IMR-90 (cell line): ENCODE measurements around the gene SNRNP25. TPM values are rescaled to one million over a fixed set of nuclear protein-coding genes. Genes with fewer than 3 reads are reported as not detected.

Source experiments
- ATAC-seq: fragments of 200-7000 bp; cut with Tn5 transposase; 2 replicates; pipeline ENCODE4 v1.9.1; 2020; ENCODE audit warnings: low read depth, mild to moderate bottlenecking, moderate library complexity
- BruUV-seq: library from RNA; stranded (reverse); fragments of 400-500 nt; replicated peaks from 2 replicates; lab custom pipeline; 2021; lab: Mats Ljungman, UMichigan
- CTCF ChIA-PET: fragments of 300-600 bp; formaldehyde crosslinking; extraction: SDS; loops from one replicate; lab custom pipeline; 2021; ENCODE audit warnings: antibody characterized with exemption; lab: Yijun Ruan, JAX
- POLR2A ChIA-PET: fragments of 300-600 bp; sonication (Branson Sonifier 250); formaldehyde crosslinking; loops from one replicate; lab custom pipeline; 2022; ENCODE audit warnings: antibody characterized with exemption; ENCODE audit not compliant: unreplicated experiment; lab: Charles Lee
- DNase-seq: peaks from one replicate; pipeline ENCODE4 v3.0.0; 2013
- H2AFZ ChIP-seq: replicated peaks from 2 replicates; pipeline ENCODE3; 2013; ENCODE audit warnings: low read length, mild to moderate bottlenecking; ENCODE audit not compliant: poor library complexity
- H2AK5ac ChIP-seq: 2 replicates; pipeline ENCODE4 v1.6.1; 2013; ENCODE audit warnings: low read depth, low read length, inconsistent platforms
- H2AK9ac ChIP-seq: replicated peaks from 2 replicates; pipeline ENCODE3; 2013; ENCODE audit warnings: mild to moderate bottlenecking, low read depth, low read length, moderate library complexity; ENCODE audit not compliant: poor library complexity
- H2BK120ac ChIP-seq: 2 replicates; pipeline ENCODE4 v1.6.1; 2013; ENCODE audit warnings: low read depth, low read length, inconsistent platforms
- H2BK15ac ChIP-seq: 3 replicates; pipeline ENCODE4 v1.6.1; 2013; ENCODE audit warnings: low read depth, low read length, inconsistent platforms
- H2BK20ac ChIP-seq: 2 replicates; pipeline ENCODE4 v1.6.1; 2013; ENCODE audit warnings: low read depth, mild to moderate bottlenecking, inconsistent platforms, low read length, moderate library complexity
- H2BK5ac ChIP-seq: 2 replicates; pipeline ENCODE4 v1.6.1; 2013; ENCODE audit warnings: mild to moderate bottlenecking, low read depth, low read length, inconsistent platforms; ENCODE audit not compliant: poor library complexity, severe bottlenecking
- H3K14ac ChIP-seq: replicated peaks from 2 replicates; pipeline ENCODE4 v1.6.1; 2013; ENCODE audit warnings: low read depth, low read length, inconsistent platforms
- H3K18ac ChIP-seq: 2 replicates; pipeline ENCODE4 v1.6.1; 2013; ENCODE audit warnings: low read depth, low read length, control low read depth
- H3K23ac ChIP-seq: 2 replicates; pipeline ENCODE4 v1.6.1; 2013; ENCODE audit warnings: low read depth, low read length, inconsistent platforms
- H3K27ac ChIP-seq: 2 replicates; pipeline ENCODE4 v1.5.1; 2013; ENCODE audit warnings: mild to moderate bottlenecking, control low read depth, low read length; ENCODE audit not compliant: insufficient read depth
- H3K27me3 ChIP-seq: 2 replicates; pipeline ENCODE4 v1.6.1; 2013; ENCODE audit warnings: low read length; ENCODE audit not compliant: control insufficient read depth, insufficient read depth
- H3K36me3 ChIP-seq: 2 replicates; pipeline ENCODE4 v1.6.1; 2013; ENCODE audit warnings: low read length, mixed read lengths; ENCODE audit not compliant: control insufficient read depth, insufficient read depth
- H3K4ac ChIP-seq: 2 replicates; pipeline ENCODE4 v1.6.1; 2013; ENCODE audit warnings: low read depth, low read length, inconsistent platforms
- H3K4me1 ChIP-seq: 2 replicates; pipeline ENCODE4 v1.6.1; 2013; ENCODE audit warnings: low read length, mixed read lengths; ENCODE audit not compliant: control insufficient read depth, insufficient read depth
- H3K4me2 ChIP-seq: 2 replicates; pipeline ENCODE4 v1.6.1; 2013; ENCODE audit warnings: low read depth, mild to moderate bottlenecking, control low read depth, low read length, moderate library complexity
- H3K4me3 ChIP-seq: 2 replicates; pipeline ENCODE4 v1.5.1; 2013; ENCODE audit warnings: low read depth, mild to moderate bottlenecking, control low read depth, low read length, moderate library complexity; ENCODE audit not compliant: insufficient read depth
- H3K56ac ChIP-seq: 2 replicates; pipeline ENCODE4 v1.6.1; 2013; ENCODE audit warnings: low read length, inconsistent platforms; ENCODE audit not compliant: insufficient read depth; ENCODE audit errors: extremely low read depth
- H3K79me1 ChIP-seq, 2 experiments: 2 replicates each; pipeline ENCODE4 v1.6.1; 2013; ENCODE audit warnings: low read length in 2 of 2, inconsistent platforms in 1 of 2, low read depth in 1 of 2
- H3K9ac ChIP-seq: 2 replicates; pipeline ENCODE4 v1.6.1; 2013; ENCODE audit warnings: low read depth, low read length, control low read depth
- H3K9me1 ChIP-seq: 2 replicates; pipeline ENCODE4 v1.6.1; 2013; ENCODE audit warnings: low read length, inconsistent platforms; ENCODE audit not compliant: insufficient read depth
- H3K9me3 ChIP-seq: 2 replicates; pipeline ENCODE4 v1.6.1; 2013; ENCODE audit warnings: low read length; ENCODE audit not compliant: control insufficient read depth, insufficient read depth
- H4K20me1 ChIP-seq: 2 replicates; pipeline ENCODE4 v1.6.1; 2013; ENCODE audit warnings: low read length, inconsistent platforms; ENCODE audit not compliant: insufficient read depth
- H4K5ac ChIP-seq: 2 replicates; pipeline ENCODE4 v1.6.1; 2013; ENCODE audit warnings: mild to moderate bottlenecking, low read depth, low read length, control low read depth
- H4K8ac ChIP-seq, 2 experiments: 2 replicates each; pipeline ENCODE4 v1.6.1; 2013; ENCODE audit warnings: low read depth in 2 of 2, low read length in 2 of 2, control low read depth in 1 of 2, inconsistent platforms in 1 of 2
- H4K91ac ChIP-seq: 2 replicates; pipeline ENCODE4 v1.6.1; 2013; ENCODE audit warnings: low read depth, low read length, inconsistent platforms; ENCODE audit not compliant: insufficient read depth
- CEBPB ChIP-seq: IDR thresholded peaks from 2 replicates; pipeline ENCODE4 v1.6.1; 2012; ENCODE audit warnings: low read depth, low read length, improper control_type of control experiment
- CHD1 ChIP-seq: IDR thresholded peaks from 2 replicates; pipeline ENCODE4 v1.6.1; 2012; ENCODE audit warnings: low read depth, low read length, improper control_type of control experiment
- NFE2L2 ChIP-seq: fragments of 150-350 bp; IDR thresholded peaks from 2 replicates; pipeline ENCODE4 v1.6.1; 2016; ENCODE audit warnings: low read depth, mild to moderate bottlenecking, low read length
- WGBS, 2 experiments: methylation state at CpG; one replicate each; pipeline versions ENCODE4 v1.1.5 to v1.1.7; 2013; ENCODE audit warnings: missing lambda C conversion rate in 2 of 2; ENCODE audit not compliant: insufficient read length in 1 of 2; ENCODE audit errors: extremely low coverage in 2 of 2; 5-methylcytosine and 5-hydroxymethylcytosine counted together
- dilution Hi-C: fragments of 300-500 bp; cut with HindIII; formaldehyde crosslinking; loops from one replicate; pipeline ENCODE4 v1.14.3; 2018; ENCODE audit warnings: low sequenced_read_pairs; ENCODE audit not compliant: unreplicated experiment
- in situ Hi-C: fragments of 300-500 bp; cut with MboI; formaldehyde crosslinking; loops from 3 replicates; pipeline ENCODE4 v1.14.3; 2019; ENCODE audit warnings: low sequenced_read_pairs, inconsistent platforms, mixed read lengths
- intact Hi-C: fragments of 100-400 bp; cut with micrococcal nuclease; formaldehyde crosslinking; loops from 2 replicates; pipeline ENCODE4 v1.10.0; 2022
- polyA plus RNA-seq, 3 experiments: library from polyadenylated mRNA; depleted of rRNA; stranded (reverse); fragments of >200 nt; gene quantifications; 2 replicates each; pipeline ENCODE4 v1.2.3, GENCODE V29; 2012; ENCODE audit warnings: low replicate concordance in 1 of 3
- total RNA-seq: library from RNA; depleted of rRNA; stranded (reverse); fragments of >200 nt; gene quantifications from 2 replicates; pipeline ENCODE4 v1.2.3, GENCODE V29; 2012

SNRNP25 gene
- total and polyA plus RNA-seq, 2 of the 4 experiments (the other 2 are of a cell fraction) = 67.2 to 88.0 TPM

GRCh38 chr16:34648-34987 is 19.0 kb upstream of the SNRNP25 start:
- dilution Hi-C loops = no loop called here
- 33% methylated on average over 1 of the region's 6 CpGs; no CpG with 5 or more reads in 1 of the 2 experiments for WGBS, 2 experiments
- Histone ChIP-seq H3K9me1 (peaks cover 4% of the 10 kb centered on the region), H3K36me3 (no peaks in the 10 kb centered on the region), H3K18ac (no peak overlapping the region), H3K14ac (no peak overlapping the region), H3K56ac (no peak overlapping the region), H4K8ac (no peak overlapping the region), H4K20me1 (no peaks in the 10 kb centered on the region), H4K91ac (no peak overlapping the region), H2AK9ac (no peak overlapping the region), H2BK20ac (no peak overlapping the region), H3K9me3 (no peaks in the 10 kb centered on the region), H3K23ac (no peak overlapping the region), H3K4ac (no peak overlapping the region), H3K27ac (no peak overlapping the region), H3K79me1 (no peaks in the 10 kb centered on the region), H2BK120ac (no peak overlapping the region), H3K9ac (no peak overlapping the region), H3K27me3 (no peaks in the 10 kb centered on the region), H3K4me3 (no peak overlapping the region), H2AK5ac (no peak overlapping the region), H2BK5ac (no peak overlapping the region), H3K4me1 (peaks cover 1% of the 10 kb centered on the region; the same call in 1 of the 2 replicates), H4K5ac (no peak overlapping the region), H3K4me2 (no peak overlapping the region), H2BK15ac (no peak overlapping the region), H2AFZ (no peak overlapping the region)
- DNase-seq (no peak), ATAC-seq (no peak)
- intact Hi-C loops = no loop called here
- POLR2A ChIA-PET = no interaction called here
- in situ Hi-C loops = no loop called here
- CTCF ChIA-PET = no interaction called here
- BruUV-seq = no TSS peak
- TF ChIP-seq CHD1 (no peak), NFE2L2 (no peak), CEBPB (no peak)
